ENCODE results near the gene SLC35F2.
A peak's percentile ranks its signal among the peaks of the same experiment; 100 is the strongest.
"Not testable (repeated sequence)": the region's sequence is repeated elsewhere in the genome, so short reads cannot be mapped to it uniquely, and the experiment has no call there.

Gene SLC35F2

GRCh38 chr11:107783121-107783520 lies 75.5 kb downstream of the SLC35F2 start:
- no peak for DNase-seq

DNA sequence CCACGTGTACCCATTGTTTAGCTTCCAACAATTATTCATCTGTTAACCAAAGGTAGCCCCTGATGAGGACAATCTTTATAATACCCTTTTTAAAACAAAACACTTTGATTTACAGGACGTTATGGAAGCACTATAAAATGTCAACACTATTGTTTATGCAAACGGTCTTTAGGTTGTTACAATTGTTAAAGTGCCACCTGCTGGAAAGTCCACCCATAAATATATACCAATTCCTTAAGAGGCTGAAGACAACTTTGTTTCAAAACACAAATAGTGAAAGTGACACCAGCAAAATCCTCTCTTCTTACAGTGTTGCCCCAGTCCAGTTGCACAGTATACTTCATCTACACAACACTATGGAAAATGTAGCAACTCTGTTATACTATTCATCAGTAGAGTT lies 77.8 kb downstream of the SLC35F2 start:
- peak; percentile 39 for DNase-seq

- no peak for DNase-seq
These were observed 78.5 kb downstream of the SLC35F2 start for GRCh38 chr11:107780136-107780535.

GRCh38 chr11:107778839-107779517 lies 79.6 kb downstream of the SLC35F2 start:
- no peak for DNase-seq

GRCh38 chr11:107777110-107777509 lies 81.5 kb downstream of the SLC35F2 start:
- peak; percentile 7 for DNase-seq

GRCh38 chr11:107776062-107776461 lies 82.5 kb downstream of the SLC35F2 start:
- DNase-seq = no peak

- DNase-seq = peak; percentile 27
These were observed 88.0 kb downstream of the SLC35F2 start for GRCh38 chr11:107770551-107770951.

GRCh38 chr11:107769189-107769588 lies 89.4 kb downstream of the SLC35F2 start:
- DNase-seq = peak; percentile 52

DNA sequence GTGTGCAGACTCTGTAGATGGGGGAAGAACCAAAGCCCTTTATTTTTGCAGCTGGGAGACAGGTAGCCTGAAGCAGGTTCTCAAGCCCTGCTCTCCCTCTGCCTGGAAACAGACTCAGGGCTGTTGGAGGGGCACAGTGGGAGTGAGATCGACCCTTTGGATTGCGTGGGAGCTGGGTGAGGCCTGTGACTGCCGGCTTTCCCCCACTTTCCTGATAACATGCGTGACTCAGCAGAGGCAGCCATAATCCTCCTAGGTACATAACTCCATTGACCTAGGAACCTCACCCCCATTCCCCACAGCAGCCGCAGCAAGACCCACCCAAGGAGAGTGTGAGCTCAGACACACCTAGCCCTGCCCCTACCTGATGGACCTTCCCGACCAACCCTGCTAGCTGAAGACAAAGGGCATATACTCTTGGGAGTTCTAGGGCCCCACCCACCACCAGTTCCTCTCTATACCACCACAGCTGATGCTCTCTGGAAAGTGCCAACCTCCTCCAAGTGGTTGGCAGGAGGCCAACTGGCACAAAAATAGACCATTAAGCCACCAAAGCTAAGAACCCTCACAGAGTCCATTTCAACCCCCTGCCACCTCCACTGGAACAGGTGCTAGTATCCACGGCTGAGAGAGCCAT lies 99.8 kb downstream of the SLC35F2 start:
- DNase-seq = not testable (repeated sequence)

DNA sequence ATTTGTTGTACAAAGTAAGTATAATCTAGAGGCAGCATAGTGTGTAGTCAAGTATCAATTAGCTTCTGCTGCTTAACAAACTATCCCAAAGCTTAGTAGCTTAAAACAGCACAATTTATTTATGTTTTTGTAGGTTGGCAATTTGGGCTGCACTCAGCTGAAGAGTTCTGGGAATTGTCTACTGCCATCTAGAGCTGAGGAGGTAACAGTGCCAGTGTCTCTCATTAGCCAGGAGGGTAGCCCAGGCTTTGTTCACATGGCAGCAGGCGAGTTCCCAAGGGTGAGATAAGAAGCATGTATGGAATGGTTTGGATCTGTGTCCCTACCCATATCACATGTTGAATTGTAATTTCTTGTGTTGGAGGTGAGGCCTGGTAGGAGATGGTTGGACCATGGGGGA lies 100.9 kb downstream of the SLC35F2 start:
- no peak for DNase-seq

GRCh38 chr11:107756553-107756952 lies 102.0 kb downstream of the SLC35F2 start:
- DNase-seq = no peak

GRCh38 chr11:107752949-107753822 lies 105.4 kb downstream of the SLC35F2 start:
- DNase-seq = peak; percentile 15

- no peak for DNase-seq
These were observed 106.1 kb downstream of the SLC35F2 start for GRCh38 chr11:107752508-107752907.

- DNase-seq = no peak
These were observed 107.5 kb downstream of the SLC35F2 start for GRCh38 chr11:107751082-107751481.

- no peak for DNase-seq
These were observed 108.3 kb downstream of the SLC35F2 start for GRCh38 chr11:107750313-107750712.

GRCh38 chr11:107747622-107748021 lies 111.0 kb downstream of the SLC35F2 start:
- DNase-seq = no peak

DNA sequence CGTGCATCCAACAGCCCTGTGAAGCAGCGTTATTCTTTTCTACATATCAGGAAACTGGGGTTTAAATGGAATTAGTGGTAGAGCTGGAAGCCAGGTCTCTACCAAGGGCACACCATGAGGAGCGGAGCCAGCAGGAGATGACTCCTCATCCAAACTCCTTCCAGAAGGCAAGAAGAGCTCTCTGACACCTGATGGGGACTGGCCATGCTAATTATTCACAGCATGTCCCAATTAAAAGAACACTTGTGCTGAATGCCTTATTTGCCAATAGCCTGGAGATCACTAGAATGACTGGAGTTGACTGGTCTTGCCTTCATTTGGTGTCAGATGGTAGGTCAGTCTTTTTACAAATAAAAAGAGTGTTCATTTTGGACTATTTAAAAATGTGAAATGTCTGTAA lies 113.9 kb downstream of the SLC35F2 start:
- DNase-seq = no peak

DNA sequence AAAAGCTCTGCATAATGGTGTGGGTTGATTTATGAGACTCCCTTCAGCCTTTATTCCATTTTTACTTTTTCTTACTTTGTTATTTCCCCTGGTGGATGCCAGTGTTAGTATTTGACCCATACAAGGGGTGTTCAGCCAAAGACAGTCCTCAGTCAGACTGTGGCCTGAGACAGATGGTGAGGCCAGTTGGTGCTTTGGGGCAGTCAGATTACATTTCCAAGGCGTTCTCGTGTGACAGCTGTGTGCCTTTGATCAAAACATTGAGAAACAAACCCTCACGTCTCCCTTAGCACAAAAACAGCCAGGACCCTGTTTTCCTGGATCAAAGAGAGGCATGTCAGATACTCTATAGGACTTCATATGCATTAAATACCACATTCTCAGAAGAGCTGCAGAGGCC lies 115.4 kb downstream of the SLC35F2 start:
- no peak for DNase-seq

- DNase-seq = no peak
These were observed 117.4 kb downstream of the SLC35F2 start for GRCh38 chr11:107741044-107741823.

Measured in HCEC 1CT (cell line).